GM19328 (cell line): Measurements from ENCODE around the gene TLX3.

Experiments used
- ATAC-seq: cut with Tn5 transposase; IDR thresholded peaks from one replicate; pipeline ENCODE4 v1.9.1; 2021; ENCODE audit warnings: mild to moderate bottlenecking, moderate library complexity; ENCODE audit not compliant: unreplicated experiment

Gene TLX3

DNA sequence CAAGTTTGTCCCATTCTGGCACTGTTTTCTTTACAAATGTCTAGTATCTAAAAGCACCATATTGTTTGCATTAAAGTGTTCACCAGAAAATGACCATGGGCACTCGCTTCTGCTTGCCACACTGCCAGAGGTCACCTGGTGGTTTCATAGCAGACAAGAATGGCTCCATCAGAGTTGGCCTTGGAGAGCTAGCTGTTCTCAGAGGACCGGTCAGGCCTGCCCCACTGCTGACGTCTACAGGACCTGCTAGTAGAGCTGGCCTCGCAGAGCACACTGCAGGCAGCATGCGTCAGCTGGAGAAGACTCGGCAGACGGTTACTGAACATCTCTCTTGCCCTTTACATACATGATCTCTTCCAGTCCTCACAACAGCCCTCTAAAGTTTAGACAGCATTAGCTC lies 8.7 kb upstream of the TLX3 start:
- ATAC-seq, result no peak

DNA sequence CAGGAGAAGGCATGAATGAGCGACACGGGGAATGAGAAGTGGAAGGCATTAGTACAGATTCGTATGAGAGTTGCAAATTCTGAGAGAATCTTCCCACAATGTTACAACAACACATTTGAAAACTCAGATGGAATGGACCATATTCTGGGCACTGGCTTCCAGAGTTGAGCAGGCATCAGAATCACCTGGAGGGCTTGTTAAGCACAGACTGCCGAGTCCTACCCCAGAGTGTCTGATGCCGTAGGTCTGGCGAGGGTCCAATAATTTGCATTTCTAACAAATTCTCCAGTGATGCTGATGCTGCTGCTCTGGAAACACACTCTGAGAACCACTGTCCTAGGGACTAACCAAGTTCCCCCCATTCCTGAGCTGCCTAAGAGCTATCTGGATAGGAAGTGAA lies 2.9 kb upstream of the TLX3 start:
- ATAC-seq, result no peak

DNA sequence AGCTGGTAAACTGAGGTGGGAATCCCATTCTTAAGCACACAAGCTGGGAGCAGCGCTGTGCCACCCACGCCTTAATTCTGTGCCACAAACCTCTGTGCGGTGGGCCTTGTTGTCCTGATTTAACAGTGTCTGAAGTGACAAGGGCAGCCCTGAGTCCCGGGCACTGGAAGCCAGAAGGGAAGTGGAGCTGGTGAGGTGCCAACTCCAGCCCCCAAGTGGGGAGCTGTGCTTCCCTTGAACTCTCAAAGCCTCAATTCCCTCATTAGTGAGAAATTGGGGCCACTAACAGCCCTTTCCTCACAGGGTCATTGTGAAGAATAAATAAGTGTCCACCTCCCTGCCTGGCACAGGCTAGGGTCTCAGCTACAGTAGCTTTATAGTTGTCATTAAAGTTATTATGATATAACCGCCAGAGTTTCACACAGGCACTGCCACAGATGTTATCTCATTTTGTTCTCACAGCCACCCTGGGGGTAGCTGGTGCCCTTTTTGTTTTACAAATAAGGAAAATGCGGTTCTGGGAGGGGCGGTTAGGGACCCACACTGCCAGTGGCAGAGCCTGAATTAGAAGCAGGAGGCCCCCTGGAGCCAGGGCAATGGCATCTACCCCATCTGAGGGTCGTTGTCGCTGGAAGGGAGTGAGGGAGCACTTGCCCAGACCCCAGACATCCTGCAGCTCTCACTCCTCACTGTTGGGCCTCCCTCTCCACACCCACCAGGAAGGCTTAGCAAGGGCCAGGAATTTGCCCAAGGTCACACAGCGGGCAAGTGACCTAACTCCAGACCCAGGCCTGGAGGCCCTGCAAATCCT lies 2.1 kb upstream of the TLX3 start:
- no peak for ATAC-seq

DNA sequence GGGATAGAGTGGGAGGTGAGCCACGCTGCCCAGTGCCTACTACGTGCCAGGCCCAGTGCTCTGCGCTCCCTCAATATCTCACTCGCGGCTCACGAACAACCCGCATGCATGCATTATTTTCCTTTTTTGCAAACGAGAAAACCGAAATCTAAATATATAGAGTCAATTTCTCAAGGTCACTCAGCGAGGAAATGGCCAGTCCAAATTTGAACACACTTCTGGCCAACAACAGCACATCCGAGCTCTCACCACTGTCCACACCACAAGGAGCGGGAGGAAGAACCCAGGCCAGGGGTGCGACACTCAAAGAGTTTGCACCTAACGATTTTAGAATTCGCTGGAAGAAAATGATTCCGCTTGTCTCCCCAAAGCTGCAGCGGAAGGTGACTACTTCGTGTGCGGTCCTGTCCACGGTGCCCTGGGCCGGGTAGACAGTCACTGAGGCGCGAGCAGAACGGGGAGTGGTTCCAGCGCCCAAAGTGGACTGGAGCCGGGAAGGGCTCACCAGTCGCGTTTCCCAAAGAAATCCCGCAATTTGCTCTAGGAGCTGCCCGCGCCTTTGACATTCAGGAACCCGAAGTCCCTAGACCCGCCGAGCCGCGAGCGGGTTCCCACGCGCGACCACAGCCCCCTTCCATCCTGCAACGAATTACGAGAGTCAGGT lies 1.1 kb upstream of the TLX3 start:
- no peak for ATAC-seq

DNA sequence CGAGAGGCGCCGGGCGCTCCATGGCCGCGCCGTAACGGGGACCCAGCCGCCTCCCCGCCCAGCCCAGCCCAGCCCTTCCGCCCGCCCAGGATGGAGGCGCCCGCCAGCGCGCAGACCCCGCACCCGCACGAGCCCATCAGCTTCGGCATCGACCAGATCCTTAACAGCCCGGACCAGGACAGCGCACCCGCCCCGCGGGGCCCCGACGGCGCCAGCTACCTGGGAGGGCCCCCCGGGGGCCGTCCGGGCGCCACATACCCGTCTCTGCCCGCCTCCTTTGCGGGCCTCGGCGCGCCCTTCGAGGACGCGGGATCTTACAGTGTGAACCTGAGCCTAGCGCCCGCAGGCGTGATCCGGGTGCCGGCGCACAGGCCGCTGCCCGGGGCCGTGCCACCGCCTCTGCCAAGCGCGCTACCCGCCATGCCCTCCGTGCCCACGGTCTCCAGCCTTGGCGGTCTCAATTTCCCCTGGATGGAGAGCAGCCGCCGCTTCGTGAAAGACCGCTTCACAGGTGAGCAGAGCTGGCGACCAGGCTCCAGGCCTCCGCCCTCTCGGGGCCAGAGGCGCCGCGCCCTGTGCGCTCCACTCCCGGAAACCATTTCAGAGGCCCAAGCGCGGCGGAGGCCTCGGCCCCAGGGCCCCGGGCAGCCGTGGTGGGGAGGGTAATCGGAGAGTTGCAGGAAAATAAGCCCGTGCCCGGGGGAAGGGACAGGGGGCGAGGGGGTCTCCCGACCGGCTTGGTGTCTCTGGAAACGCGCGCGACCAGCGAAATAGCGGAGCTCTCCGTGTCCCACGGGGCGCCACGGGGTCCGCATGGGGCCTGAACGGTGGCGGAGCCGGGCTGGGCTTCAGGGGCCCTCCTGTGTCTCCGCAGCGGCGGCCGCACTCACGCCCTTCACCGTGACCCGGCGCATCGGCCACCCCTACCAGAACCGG lies 496 bp downstream of the TLX3 start:
- no peak for ATAC-seq

DNA sequence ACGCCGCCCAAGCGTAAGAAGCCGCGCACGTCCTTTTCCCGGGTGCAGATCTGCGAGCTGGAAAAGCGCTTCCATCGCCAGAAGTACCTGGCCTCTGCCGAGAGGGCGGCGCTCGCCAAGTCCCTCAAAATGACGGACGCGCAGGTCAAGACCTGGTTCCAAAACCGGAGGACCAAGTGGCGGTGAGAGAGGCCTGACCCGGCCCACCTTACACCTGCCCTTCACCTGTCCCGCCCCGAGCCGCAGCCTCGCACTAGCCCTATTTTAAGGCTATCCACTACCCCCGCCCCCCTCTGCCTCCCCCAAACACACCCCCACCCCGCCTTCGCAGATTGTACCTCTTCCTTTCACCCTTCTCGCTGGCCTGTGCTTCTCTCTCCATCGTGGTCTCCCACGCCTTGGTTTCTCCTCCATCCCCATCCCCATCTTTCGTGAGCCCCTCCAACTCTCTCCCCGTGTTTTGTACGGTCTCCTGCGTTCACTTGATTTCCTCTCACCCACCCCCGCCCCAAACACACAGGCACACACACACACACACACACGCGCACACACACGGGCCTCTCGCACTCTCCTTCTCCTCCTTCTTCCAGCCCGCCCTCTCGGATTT lies 1.3 kb downstream of the TLX3 start:
- ATAC-seq, result no peak

DNA sequence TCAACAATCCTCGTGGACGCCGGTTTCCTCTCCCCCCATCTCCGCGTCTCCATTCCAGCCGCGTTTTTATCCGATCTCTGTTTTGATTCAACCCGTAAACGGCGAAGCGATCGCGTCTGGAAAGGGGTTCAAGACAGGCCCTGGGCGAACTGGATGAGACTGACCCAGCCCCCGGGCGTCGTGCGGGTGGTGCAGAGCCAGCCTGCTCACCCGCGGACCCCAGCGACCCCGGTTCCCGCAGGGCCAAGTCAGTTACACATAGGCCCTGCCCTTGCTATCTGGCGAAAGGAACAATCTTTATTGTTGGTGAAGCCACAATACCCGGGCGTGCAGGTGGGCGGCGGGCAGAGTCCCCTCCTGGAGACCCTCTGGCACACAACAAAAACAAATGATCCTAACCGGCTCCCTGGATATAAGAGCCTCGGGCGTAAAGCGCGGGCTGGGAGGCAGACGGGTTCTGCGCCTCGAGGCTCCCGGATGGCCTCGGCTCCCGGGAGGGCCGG lies 1.8 kb downstream of the TLX3 start:
- no peak for ATAC-seq

DNA sequence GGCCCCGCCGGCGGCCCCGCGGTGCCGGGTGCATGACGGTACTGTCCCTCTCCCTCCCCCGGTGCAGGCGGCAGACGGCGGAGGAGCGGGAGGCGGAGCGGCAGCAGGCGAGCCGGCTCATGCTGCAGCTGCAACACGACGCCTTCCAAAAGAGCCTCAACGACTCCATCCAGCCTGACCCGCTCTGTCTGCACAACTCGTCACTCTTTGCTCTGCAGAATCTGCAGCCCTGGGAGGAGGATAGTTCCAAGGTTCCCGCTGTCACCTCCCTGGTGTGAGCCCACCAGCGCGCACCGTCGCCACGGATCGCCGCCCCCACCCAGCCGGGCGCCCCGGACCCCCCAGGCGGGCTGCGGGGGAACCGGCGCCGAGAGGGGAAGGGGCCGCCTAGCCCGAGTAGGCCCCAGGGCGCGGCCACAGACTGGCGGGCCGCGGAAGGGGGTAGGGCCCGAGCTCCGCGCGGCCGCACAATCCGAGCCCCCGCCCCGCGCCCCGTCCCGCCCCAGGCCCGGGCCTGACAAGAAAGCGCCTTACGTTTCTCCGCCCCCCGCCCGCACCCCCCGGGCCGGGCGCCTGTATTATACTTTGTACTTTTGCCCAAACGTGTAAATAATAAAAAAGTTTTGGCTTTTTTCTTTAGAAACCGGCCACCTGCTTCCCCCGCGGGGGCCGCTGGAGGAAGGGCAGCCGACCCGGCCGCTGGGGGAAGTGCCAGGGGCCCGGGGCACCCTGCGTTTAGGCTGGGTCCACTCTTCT lies 2.5 kb downstream of the TLX3 start:
- no peak for ATAC-seq

DNA sequence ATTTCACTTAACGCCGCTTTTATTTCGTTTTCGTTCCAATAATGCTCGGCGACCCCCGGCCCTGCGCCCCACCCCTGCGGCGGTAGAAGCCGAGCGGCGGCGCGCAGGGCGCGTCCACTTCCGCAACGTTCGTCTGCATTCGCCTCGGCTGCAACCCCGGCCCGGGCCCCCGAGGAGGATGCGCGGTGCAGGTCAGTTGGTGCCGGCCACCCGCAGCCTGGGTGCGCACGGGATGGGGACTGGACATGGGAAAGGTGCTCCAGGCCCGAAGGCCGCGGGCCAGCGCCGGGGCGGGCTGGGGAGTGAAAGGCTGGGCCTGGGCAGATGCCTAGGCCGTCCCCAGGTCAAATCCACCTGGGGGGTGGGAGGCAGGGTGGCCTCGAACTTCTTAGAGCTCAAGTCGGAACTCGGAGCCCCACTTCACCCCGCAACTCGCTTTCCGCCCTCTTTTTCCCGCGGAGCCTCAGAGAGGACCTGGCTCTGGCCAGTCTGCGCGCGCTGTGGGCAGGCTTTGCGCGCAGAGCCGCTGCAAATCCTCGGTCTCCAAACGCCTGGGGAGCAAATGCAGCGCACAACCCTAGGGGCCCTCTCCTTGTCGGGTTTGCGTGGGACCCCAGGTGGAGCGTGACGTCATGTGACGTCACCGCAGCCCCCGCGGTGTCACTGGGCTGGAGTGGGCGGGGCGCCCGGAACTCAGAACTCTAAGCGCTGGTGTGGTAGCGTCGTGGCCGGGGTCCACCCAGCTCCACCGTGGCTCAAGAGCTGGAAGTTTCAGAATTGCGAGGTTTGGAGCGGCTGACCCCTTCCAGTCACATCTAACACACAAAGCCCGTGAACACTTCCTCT lies 3.3 kb downstream of the TLX3 start:
- ATAC-seq, result no peak

DNA sequence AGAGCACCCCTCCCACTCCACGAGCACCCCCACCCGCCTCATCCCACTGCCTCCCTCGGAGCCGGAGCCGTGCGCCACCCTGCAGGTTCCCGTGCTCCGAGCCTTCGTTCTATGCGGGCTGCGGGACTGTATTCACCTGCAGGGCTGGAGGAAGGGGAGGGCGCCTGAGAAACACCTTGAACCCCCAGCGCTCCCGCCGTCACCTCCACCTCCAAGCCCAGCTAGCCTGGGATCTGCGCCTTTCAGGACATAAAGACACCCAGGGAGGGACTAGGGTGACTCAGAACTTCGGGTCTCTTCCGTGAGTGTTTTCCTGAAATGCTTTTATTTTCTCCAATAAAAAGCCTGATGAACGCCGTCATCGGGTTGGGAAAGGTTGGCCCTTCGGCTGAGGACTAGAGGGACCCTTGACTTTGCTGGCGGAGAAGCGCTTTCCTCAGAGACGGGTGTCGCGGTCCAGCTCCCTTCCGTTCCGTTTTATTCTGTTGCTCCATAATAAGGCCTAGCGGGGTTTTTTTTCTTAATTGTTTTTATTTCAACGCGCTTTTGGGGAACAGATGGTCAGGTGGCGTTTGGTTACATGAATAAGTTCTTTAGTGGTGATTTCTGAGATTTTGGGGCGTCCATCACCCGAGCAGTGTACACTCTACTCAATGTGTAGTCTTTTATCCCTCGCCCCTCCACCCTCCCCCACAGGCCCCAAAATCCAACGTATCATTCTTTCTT lies 4.6 kb downstream of the TLX3 start:
- ATAC-seq, result no peak

DNA sequence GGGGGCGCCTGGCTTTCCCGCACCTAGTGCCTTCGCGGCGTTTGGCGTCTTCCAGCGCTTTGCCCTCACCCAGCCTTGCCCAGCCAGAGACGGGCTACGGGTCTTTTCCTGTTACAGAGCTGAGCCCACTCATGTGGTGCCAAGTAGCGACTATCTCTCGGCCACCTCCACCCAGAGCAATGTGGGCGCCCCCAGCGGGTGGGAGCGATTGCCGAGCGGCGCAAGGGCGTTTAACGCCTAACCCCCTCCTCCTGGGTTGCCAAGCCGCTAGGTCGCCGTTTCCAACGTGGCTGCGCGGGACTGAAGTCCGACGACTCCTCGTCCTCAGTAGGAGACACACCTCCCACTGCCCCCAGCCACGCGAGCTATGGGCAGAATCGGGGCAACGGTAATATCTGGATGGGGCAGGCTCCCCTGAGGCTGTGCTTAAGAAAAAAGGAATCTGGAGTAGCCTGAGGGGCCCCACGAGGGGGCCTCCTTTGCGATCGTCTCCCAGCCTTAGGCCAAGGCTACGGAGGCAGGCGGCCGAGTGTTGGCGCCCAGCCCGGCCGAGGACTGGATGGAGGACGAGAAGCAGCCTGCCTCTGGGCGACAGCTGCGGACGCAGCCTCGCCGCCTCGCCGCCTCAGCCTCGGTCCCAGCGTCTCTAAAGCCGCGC lies 5.8 kb downstream of the TLX3 start:
- no peak for ATAC-seq

DNA sequence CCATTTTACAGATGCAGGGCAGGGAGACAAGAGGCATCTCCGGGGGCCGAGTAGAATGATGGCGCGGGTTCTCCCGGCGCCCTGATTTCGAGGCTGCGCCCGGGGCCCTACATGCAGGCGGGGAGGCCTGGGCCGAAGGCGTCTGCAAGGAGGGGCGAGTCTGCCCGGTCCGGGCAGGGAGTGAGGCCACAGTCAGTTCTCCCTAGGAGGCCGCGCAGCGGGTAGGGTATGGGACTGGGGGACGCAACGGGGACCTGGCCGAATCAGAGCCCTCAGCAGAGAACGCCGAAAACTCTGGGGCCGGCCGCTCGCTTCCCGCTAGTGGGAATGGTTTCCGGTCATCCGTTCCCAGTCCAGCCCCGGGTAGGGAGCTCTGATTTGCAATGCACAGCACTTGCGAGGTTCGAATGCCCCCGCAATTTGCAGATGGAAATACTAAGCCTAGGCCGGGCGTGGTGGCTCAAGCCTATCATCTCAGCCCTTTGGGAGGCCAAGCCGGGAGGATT lies 6.4 kb downstream of the TLX3 start:
- no peak for ATAC-seq

DNA sequence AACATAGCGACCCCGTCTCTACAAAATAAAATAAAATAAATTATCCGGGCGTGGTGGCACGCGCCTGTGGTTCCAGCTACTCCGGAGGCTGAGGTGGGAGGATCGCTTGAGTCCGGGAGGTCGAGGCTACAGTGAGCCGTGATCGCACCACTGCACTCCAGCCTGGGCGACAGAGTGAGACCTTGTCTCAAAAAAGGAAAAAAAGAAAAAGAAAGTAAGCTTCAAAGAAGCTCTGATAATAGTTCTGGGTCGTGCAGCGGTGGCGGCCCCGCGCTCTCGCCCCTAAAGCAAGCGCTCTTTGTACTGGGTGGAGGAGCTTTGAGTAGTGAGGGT lies 6.8 kb downstream of the TLX3 start:
- ATAC-seq, result no peak

DNA sequence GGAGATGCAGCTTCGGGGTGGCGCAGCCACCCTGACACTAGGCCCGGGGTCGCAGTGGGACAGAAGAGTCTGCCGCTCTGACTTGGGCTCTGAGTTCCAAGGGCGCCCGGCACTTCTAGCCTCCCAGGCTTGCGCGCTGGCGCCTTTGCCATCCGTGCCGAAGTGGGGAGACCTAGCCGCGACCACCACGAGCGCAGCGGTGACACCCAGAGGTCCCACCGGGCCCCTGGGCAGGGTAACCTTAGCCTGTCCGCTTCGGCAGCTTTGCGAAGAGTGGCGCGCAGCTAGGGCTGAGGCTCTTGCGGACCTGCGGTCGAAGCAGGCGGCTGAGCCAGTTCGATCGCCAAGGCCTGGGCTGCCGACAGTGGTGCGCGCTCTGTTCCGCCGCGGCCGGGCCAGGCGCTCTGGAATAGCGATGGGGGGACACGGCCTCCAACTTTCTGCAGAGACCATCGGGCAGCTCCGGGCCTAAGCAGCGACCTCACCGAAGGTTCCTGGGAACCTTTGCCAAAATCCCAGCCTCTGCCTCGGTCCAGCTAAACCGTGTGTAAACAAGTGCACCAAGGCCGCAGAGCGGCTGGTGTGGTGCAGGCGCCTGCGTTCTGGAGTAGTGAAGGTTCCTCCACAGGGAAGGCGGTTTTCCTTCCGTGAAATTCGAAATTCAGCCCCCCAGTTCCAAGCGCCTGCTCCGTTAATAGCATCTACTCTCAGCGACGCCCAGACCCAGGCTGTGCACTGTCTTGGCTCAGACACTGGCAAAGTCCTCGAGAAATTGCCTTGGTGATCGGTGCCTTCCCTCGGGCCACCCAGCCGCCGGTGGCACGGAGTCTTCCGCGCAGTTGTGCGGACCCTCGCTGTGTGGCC lies 7.4 kb downstream of the TLX3 start:
- ATAC-seq, result no peak

DNA sequence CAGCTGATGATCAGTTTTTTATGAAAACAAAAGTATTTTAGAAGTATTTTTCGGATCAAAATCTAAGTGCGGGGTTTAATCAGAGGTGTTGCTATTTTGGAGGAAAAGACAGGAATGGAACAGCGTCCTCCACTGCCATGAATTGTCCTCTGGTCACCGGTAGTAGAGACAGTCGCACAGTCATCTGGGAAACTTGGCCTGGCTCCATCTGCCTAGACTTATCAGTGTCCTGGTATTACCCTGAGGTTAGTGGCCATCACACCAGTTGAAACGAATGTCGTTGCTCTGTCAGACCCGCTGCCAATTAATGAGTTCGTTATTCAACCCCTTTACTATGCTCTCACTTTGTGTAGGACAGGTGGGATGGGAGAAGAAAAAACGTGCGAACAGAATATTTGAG lies 8.2 kb downstream of the TLX3 start:
- no peak for ATAC-seq

DNA sequence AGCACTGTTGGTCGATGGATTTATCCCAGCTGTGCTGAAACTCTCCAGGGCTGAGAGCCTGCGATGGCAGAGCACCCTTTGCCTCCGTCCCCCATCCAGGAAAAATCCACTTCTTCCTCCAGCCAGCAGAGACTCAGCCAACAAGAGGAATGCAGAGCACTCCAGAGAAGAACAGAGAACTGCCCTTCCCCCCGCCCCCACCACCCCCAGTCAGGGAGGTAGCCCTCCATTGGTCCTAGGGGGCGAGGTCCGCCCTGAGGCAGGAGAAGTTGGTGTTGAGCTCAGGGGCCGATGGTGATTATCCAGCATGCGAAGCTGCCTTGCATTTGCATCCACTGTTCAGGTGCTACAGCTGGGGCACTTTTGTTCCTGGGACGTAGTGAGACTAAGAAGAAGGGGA lies 9.0 kb downstream of the TLX3 start:
- no peak for ATAC-seq

DNA sequence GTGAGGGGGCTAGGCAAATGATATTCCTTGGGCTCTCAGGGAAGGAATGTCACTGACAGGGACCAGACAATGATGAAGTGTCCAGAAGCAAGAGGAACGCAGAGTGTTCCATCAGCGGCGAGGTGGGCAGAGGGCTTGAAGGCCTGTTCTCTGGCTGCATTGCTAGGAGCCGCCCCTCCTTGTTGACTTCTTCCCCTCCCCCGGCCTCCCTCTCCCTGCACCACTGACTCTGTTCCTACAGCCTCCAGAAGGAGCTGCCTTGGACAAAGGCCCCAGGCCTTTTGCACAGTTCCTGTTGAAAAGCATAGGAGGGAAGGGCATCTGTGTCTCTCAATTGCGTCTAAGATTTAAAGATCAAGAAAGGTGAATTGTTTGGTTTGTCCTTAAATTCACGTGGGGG lies 12.4 kb downstream of the TLX3 start:
- ATAC-seq, result no peak
